Ovary (tissue), 3 donors: ENCODE data around the gene FMO4.
"Not testable (repeated sequence)": the region's sequence is repeated elsewhere in the genome, so short reads cannot be mapped to it uniquely, and the experiment has no call there.

Source experiments
- CTCF ChIP-seq, 3 donors: fragments of 450-650 bp in 2 of 3; fragments of 200-600 bp in 1 of 3; IDR thresholded peaks; one replicate each; pipeline versions ENCODE4 v1.5.1 to v1.8.0; 2016 to 2022; ENCODE audit warnings: antibody characterized with exemption in 3 of 3, mild to moderate bottlenecking in 1 of 3
- EP300 ChIP-seq: sonication (generic); formaldehyde crosslinking; IDR thresholded peaks from one replicate; pipeline ENCODE4 v1.6.1; 2017; ENCODE audit warnings: antibody characterized with exemption
- POLR2A ChIP-seq: fragments of 450-650 bp; IDR thresholded peaks from one replicate; pipeline ENCODE4 v1.6.1; 2017; ENCODE audit warnings: antibody characterized with exemption, mild to moderate bottlenecking, moderate library complexity
- donor health status: DM: no; HTN: no; CAD: no.

GRCh38 chr1:171339345-171339744 lies 25.4 kb downstream of the FMO4 start:
- not testable (repeated sequence) for TF ChIP-seq CTCF (IDR thresholded peaks at IDR 0.05); POLR2A; EP300
